GM21390 (cell line): Measurements from ENCODE around the gene EPS8L3.

Experiments
- ATAC-seq: cut with Tn5 transposase; IDR thresholded peaks from one replicate; pipeline ENCODE4 v1.9.1; 2021; ENCODE audit not compliant: unreplicated experiment

The EPS8L3 gene

GRCh38 chr1:109740615-109741373, 22.9 kb downstream of the EPS8L3 start, which contains the start of gene GSTM3:
Gene GSTM3 (minus strand): TSS chr1:109741038. CDS start chr1:109740287, 751 bp downstream.
- no peak for ATAC-seq

- peak; percentile 94 for ATAC-seq
Observed at GRCh38 chr1:109739738-109740614, 23.7 kb downstream of the EPS8L3 start.

GRCh38 chr1:109733236-109733870, 30.4 kb downstream of the EPS8L3 start:
- no peak for ATAC-seq

- no peak for ATAC-seq
Observed at GRCh38 chr1:109732390-109732881, 31.3 kb downstream of the EPS8L3 start.

- no peak for ATAC-seq
Observed at GRCh38 chr1:109730666-109731065, 33.1 kb downstream of the EPS8L3 start.

- ATAC-seq, result no peak
Observed at GRCh38 chr1:109728870-109729269, 34.9 kb downstream of the EPS8L3 start.

- ATAC-seq, result no peak
Observed at GRCh38 chr1:109726728-109727373, 36.9 kb downstream of the EPS8L3 start.

GRCh38 chr1:109726007-109726406, 37.7 kb downstream of the EPS8L3 start:
- no peak for ATAC-seq

- no peak for ATAC-seq
Observed at GRCh38 chr1:109725510-109725909, 38.2 kb downstream of the EPS8L3 start.

- no peak for ATAC-seq
Observed at GRCh38 chr1:109724933-109725332, 38.8 kb downstream of the EPS8L3 start.

GRCh38 chr1:109722908-109723691, 40.6 kb downstream of the EPS8L3 start:
- no peak for ATAC-seq

GRCh38 chr1:109721971-109722370, 41.8 kb downstream of the EPS8L3 start:
- no peak for ATAC-seq

- ATAC-seq, result no peak
Observed at GRCh38 chr1:109721042-109721441, 42.7 kb downstream of the EPS8L3 start.

- ATAC-seq, result no peak
Observed at GRCh38 chr1:109719337-109719837, 44.3 kb downstream of the EPS8L3 start.

GRCh38 chr1:109718495-109718894, 45.2 kb downstream of the EPS8L3 start:
- no peak for ATAC-seq

GRCh38 chr1:109717729-109718128, 46.0 kb downstream of the EPS8L3 start:
- no peak for ATAC-seq

GRCh38 chr1:109716570-109717090, 47.1 kb downstream of the EPS8L3 start:
- no peak for ATAC-seq

GRCh38 chr1:109716121-109716520, 47.6 kb downstream of the EPS8L3 start:
- no peak for ATAC-seq

- ATAC-seq, result no peak
Observed at GRCh38 chr1:109714661-109715372, 48.9 kb downstream of the EPS8L3 start.
